Measurements from ENCODE around the gene PFKP. TPM values are rescaled to one million over a fixed set of nuclear protein-coding genes. Genes with fewer than 3 reads are reported as not detected.

PFKP gene
- total RNA-seq, 4 donors from 2014 or later: 56.6 to 154 (median 115) TPM

GRCh38 chr10:3046210-3046779 lies 21.1 kb upstream of the PFKP start:
- H3K27ac ChIP-seq: peak overlapping the region; percentile 87 to 97 (median 96)
- intact Hi-C loops (cut with DNase I): no loop called here
- no peaks in the 10 kb centered on the region for H3K36me3 ChIP-seq
- no peak overlapping the region for H3K4me3 ChIP-seq (replicated peaks in 1 of 3)
- 38 to 50% methylated on average over 4 to 5 of the region's 6 CpGs for WGBS, 2 donors
- no peak for TF ChIP-seq CTCF (IDR thresholded peaks at IDR 0.05)
- DNase-seq: peak in 1 of 2 donors; percentile 30
- H3K27me3 ChIP-seq: no peaks in the 10 kb centered on the region
- H3K4me1 ChIP-seq: peaks cover 28 to 44% of the 10 kb centered on the region in 2 donors
- no peaks in the 10 kb centered on the region for H3K9me3 ChIP-seq

GRCh38 chr10:3046981-3047547 lies 20.3 kb upstream of the PFKP start:
- no peaks in the 10 kb centered on the region for H3K9me3 ChIP-seq
- no peaks in the 10 kb centered on the region for H3K36me3 ChIP-seq
- 63% methylated on average over 5 to 8 of the region's 8 CpGs for WGBS, 2 donors
- H3K27ac ChIP-seq: peak overlapping the region; percentile 87 to 97 (median 96)
- TF ChIP-seq CTCF (IDR thresholded peaks at IDR 0.05) (no peak), POLR2A (IDR thresholded peaks at IDR 0.05) (no peak)
- no peak overlapping the region for H3K4me3 ChIP-seq (replicated peaks in 1 of 3)
- no peaks in the 10 kb centered on the region for H3K27me3 ChIP-seq
- intact Hi-C loops (cut with DNase I): no loop called here
- DNase-seq: peak; percentile 33 to 66
- H3K4me1 ChIP-seq: peaks cover 28 to 44% of the 10 kb centered on the region in 2 donors

GRCh38 chr10:3047596-3047995 lies 19.8 kb upstream of the PFKP start:
- no peak for DNase-seq
- 89 to 92% methylated on average over 6 of the region's 6 CpGs for WGBS, 2 donors
- TF ChIP-seq CTCF (IDR thresholded peaks at IDR 0.05) (no peak), POLR2A (IDR thresholded peaks at IDR 0.05) (no peak)
- intact Hi-C loops (cut with DNase I): no loop called here
- Histone ChIP-seq H3K4me1 (peaks cover 28 to 44% of the 10 kb centered on the region in 2 donors), H3K9me3 (no peaks in the 10 kb centered on the region), H3K27me3 (no peaks in the 10 kb centered on the region), H3K27ac (peak overlapping the region; percentile 87 to 97 (median 96)), H3K36me3 (no peaks in the 10 kb centered on the region), H3K4me3 (replicated peaks in 1 of 3) (no peak overlapping the region)

GRCh38 chr10:3048119-3049019 lies 19.0 kb upstream of the PFKP start:
- H3K9me3 ChIP-seq: no peaks in the 10 kb centered on the region
- intact Hi-C loops (cut with DNase I): no loop called here
- DNase-seq: peak; percentile 82
- WGBS, 2 donors: 12 to 26% methylated on average over 17 of the region's 17 CpGs
- TF ChIP-seq POLR2A (IDR thresholded peaks at IDR 0.05) (peak in 1 of 2 donors; percentile 33), CTCF (IDR thresholded peaks at IDR 0.05) (no peak)
- H3K36me3 ChIP-seq: no peaks in the 10 kb centered on the region
- no peaks in the 10 kb centered on the region for H3K27me3 ChIP-seq
- peak overlapping the region; percentile 87 to 97 (median 96) for H3K27ac ChIP-seq
- peaks cover 28 to 44% of the 10 kb centered on the region in 2 donors for H3K4me1 ChIP-seq
- H3K4me3 ChIP-seq (replicated peaks in 1 of 3): no peak overlapping the region
